HG02623 (cell line): Measurements from ENCODE around the gene SOCS4.

Experiments used
- ATAC-seq: cut with Tn5 transposase; IDR thresholded peaks from one replicate; pipeline ENCODE4 v1.9.1; 2021; ENCODE audit warnings: moderate library complexity; ENCODE audit not compliant: unreplicated experiment

Gene SOCS4

DNA sequence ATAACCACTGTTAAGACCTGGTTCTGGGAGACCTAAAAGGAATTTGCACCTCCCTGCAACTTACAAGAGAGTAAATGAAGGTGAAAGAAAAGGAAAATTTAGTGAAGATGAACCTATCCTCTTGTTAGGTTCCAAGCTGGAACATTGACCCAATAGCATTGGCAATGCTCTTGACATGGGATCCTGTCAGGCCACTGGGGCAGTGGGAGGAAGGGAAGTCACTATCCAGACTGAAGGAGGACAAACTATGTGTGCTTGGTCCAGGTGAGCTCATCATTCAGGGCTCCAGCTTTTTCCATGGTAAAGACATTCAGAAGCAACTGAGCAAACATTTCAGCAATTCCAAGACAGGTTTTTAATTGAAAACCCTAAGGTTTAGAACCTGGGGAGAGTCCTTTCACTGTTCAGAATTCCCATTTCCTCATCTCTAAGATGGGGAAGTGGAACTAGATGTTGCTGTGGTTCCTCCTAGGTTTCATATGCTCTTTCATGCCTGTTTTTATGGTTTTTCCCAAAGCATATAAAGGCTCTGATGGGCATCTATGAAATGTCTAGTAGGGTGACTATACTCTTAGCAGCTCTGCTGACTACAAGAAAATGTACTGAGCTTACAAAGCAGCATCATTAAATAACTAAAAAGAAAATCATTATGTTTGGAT is 57.5 kb downstream of the SOCS4 start:
- no peak for ATAC-seq

GRCh38 chr14:55085060-55085660 is 58.1 kb downstream of the SOCS4 start:
- ATAC-seq, result no peak

DNA sequence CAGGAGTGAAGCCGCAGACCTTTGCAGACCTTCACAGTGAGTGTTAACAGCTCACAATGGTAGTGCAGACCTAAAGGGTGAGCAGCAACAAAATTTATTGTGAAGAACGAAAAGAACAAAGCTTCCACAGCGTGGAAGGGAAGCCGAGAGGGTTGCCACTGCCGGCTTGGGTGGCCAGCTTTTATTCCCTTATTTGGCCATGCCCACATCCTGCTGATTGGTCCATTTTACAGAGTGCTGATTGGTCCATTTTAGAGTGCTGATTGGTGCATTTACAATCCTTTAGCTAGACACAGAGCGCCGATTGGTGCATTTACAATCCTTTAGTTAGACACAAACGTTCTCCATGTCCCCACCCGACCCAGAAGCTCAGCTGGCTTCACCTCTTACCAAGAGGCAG is 59.9 kb downstream of the SOCS4 start:
- ATAC-seq, result no peak

DNA sequence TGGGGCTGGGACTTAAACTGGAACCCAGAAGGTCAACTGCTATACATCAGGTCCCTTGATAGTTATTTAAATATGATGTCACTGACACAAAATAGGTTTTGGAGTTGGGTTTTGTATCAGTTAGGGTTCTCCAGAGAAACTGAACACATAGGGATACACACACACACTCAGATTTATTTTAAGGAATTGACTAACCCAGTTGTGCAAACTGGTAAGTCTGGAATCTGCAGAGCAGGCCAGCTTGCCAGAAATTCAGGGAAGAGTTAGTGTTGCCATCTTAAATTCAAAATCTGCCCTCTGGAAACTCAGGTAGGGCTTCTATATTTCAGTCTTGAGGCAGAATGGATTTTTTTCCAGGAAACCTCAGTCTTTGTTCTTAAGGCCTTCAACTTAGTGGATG is 61.3 kb downstream of the SOCS4 start:
- no peak for ATAC-seq

- no peak for ATAC-seq
Measured at GRCh38 chr14:55092341-55092740, 65.3 kb downstream of the SOCS4 start.

- no peak for ATAC-seq
Measured at GRCh38 chr14:55094292-55095157, 67.5 kb downstream of the SOCS4 start.

GRCh38 chr14:55097881-55098560 is 71.0 kb downstream of the SOCS4 start:
- peak; percentile 64 for ATAC-seq

- ATAC-seq, result no peak
Measured at GRCh38 chr14:55098561-55098898, 71.5 kb downstream of the SOCS4 start.
